ENCODE measurements around the gene GREB1.

- TF ChIP-seq CTCF (conservative IDR thresholded peaks at IDR 0.05) (no peak), EZH2 (IDR thresholded peaks at IDR 0.05; ENCODE audit: low read depth) (no peak)
These were observed 48.7 kb downstream of the GREB1 start for GRCh38 chr2:11582612-11582861.
